A673 (cell line): ENCODE measurements around the gene ZC3H8.

ENCODE experiments used
- CTCF ChIP-seq: fragments of 300-800, 200-600 bp; sonication (generic); conservative IDR thresholded peaks from 2 replicates; pipeline ENCODE4 v1.5.1; 2017; ENCODE audit warnings: low read depth, mild to moderate bottlenecking, antibody characterized with exemption, low read length, moderate library complexity, mixed read lengths
- EZH2 ChIP-seq: fragments of 200-600 bp; sonication (generic); IDR thresholded peaks from 2 replicates; pipeline ENCODE4 v1.6.1; 2017; ENCODE audit warnings: borderline replicate concordance, low read depth, mild to moderate bottlenecking, mixed read lengths, antibody characterized with exemption, low read length; ENCODE audit not compliant: poor library complexity, severe bottlenecking

GRCh38 chr2:112290648-112291047, 35.8 kb upstream of the ZC3H8 start:
- TF ChIP-seq CTCF (no peak), EZH2 (no peak)
